Measurements from ENCODE around the gene PMEPA1.

Gene PMEPA1

GRCh38 chr20:57712851-57713504 lies 3.2 kb upstream of the PMEPA1 start:
- in situ Hi-C loops (cut with MboI; ENCODE audit: low sequenced_read_pairs) = no loop called here

DNA sequence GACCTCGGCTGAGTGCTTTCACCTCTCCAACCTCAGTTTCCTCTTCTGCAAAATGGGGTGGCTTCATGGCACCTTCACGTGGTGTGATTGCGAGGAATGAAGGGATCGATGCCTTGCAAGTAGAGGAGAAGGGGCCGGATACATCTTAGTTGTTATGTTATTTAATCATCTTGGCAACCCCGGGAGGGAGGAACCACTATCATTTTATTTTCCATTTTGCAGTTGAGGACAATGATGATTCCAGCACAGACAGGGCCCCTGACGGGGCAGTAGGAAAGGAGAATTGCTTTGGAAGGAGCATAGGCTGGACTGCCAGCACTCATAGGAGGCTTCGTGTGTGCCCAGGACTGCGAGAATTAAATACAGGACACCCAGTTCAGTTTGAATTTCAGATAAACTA lies 2.5 kb upstream of the PMEPA1 start:
- in situ Hi-C loops (cut with MboI; ENCODE audit: low sequenced_read_pairs) = no loop called here

DNA sequence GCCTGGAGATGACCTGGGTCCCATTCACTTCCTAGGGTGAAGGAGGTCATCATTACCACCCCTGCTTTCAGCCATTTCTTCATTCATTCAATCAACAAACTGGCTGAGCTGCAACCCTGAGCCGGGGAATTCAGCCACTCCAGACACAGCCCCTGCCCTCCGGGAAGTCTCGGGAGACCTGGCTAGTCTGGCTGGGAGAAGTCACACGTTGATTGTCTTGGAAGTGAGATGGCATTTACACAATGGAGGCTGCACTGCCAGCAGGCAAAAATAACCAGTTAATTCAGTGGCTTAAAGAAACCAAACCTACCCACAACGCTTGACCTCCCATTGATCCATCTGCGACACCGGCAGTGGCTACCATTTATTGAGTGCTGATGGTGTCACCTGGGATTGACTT lies 2.0 kb upstream of the PMEPA1 start:
- in situ Hi-C loops (cut with MboI; ENCODE audit: low sequenced_read_pairs) = no loop called here

- in situ Hi-C loops (cut with MboI; ENCODE audit: low sequenced_read_pairs) = no loop called here
Measured at GRCh38 chr20:57711311-57711712, 1.5 kb upstream of the PMEPA1 start.

- in situ Hi-C loops (cut with MboI; ENCODE audit: low sequenced_read_pairs) = no loop called here
Measured at GRCh38 chr20:57710841-57711240, 1.0 kb upstream of the PMEPA1 start.

DNA sequence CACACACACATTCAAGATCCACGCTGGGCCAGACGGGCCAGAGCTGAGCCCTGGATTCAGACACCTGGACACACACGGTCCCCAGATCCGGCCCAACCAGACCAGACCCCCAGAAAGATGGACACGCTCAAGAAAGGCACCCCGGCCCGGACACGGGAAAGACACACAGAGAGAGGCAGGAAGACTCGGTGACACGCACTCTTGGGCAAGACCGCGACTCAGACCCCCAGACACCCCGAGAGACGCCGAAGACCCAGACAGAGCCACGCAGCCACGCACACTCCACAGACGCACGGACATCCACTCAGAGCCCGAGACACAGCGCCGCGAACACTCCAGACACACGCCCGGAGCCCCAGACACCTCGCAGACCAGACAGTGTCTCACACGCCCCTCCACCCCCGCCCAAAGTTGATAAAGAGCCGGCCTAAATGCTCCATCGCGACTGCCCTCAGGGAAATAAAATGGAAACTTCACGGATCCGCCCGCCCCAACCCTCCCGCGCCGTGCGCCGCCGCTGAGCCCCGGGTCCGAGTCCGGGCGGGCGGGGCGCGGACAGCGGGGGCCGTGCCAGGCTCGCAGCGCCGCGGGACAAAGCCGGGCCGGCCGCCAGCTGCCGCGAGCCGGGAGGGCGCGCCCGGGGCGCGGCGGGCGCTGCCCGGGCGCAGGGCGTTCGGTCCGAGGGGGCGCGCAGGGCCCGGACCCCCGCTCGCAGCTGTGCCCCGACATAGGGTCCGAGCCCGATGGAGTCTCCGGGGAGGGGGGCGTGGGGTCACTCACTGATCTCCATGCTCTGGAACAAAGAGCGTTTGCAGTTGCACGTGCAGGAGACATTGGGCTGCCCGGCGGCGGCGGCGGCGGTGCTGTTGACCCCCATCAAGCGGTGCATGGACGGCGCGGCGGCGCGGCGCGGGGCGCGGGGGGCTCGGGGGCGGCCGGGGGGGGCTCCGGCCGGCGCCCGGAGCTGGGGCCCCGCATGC lies 831 bp downstream of the PMEPA1 start:
- in situ Hi-C loops (cut with MboI; ENCODE audit: low sequenced_read_pairs) = no loop called here

- in situ Hi-C loops (cut with MboI; ENCODE audit: low sequenced_read_pairs) = no loop called here
Measured at GRCh38 chr20:57707849-57708693, 1.7 kb downstream of the PMEPA1 start.

GRCh38 chr20:57707320-57707719 lies 2.5 kb downstream of the PMEPA1 start:
- in situ Hi-C loops (cut with MboI; ENCODE audit: low sequenced_read_pairs) = no loop called here

GRCh38 chr20:57705127-57705899 lies 4.5 kb downstream of the PMEPA1 start:
- in situ Hi-C loops (cut with MboI; ENCODE audit: low sequenced_read_pairs) = no loop called here

DNA sequence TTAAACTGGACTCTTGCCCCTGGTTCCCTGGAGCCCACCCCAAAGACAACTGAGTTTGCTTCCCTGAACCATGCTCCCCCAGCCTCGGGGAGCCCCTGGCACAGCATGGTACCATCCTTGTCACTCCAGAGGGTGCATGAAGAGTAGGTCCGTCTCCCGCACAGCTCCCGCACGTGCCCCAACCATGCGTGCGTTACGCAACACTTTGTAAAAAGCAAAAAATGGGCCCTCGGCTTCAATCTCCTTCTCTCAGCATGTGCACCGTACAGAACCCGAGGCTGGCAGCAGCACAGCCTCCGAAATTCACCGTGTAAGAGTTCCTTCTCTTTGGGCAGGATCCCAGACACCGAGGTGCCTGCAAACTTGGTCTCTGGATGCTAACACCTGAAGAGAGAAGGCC lies 5.6 kb downstream of the PMEPA1 start:
- in situ Hi-C loops (cut with MboI; ENCODE audit: low sequenced_read_pairs) = no loop called here

- in situ Hi-C loops (cut with MboI; ENCODE audit: low sequenced_read_pairs) = no loop called here
Measured at GRCh38 chr20:57703013-57703412, 6.8 kb downstream of the PMEPA1 start.

- in situ Hi-C loops (cut with MboI; ENCODE audit: low sequenced_read_pairs) = no loop called here
Measured at GRCh38 chr20:57702521-57702920, 7.3 kb downstream of the PMEPA1 start.

- in situ Hi-C loops (cut with MboI; ENCODE audit: low sequenced_read_pairs) = no loop called here
Measured at GRCh38 chr20:57702091-57702490, 7.7 kb downstream of the PMEPA1 start.

- in situ Hi-C loops (cut with MboI; ENCODE audit: low sequenced_read_pairs) = no loop called here
Measured at GRCh38 chr20:57701651-57702050, 8.2 kb downstream of the PMEPA1 start.

DNA sequence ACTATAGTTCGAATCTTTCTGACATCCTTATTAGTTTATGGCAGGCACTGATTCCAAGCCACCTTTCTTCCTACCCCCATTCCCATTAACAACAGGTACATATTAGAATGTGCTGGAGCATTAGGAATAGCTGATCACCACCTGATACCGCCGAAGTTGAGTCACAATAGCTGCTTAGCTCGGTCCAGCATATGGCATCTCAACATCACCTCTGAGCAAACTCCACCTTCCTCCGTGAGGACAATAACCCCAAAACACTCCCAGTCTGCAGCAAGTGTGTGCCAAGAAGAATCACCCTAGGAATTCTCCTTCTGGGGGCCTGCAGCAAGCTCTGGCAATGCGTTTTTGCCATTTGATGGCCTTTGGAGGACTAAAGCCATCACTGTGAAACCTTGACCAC lies 8.7 kb downstream of the PMEPA1 start:
- in situ Hi-C loops (cut with MboI; ENCODE audit: low sequenced_read_pairs) = no loop called here

DNA sequence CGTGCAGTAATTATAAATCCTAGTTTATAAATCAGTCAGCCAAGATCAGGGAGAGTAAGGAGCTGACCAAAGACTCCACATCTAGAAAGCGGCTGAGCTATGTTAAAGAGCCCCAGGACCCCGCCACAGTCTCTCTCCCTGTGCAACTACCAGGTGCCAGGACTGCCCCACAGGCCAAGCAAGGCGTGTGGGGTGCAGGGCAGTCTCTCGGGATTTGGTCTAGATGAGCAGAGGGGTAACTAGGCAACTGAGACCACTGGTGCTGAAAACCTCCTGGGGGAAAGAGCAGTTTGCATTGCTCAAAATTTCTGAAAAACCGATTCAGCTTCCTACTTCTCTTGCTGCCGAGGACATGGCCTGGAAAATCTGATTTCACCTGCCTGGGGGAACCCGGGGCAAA lies 10.4 kb downstream of the PMEPA1 start:
- in situ Hi-C loops (cut with MboI; ENCODE audit: low sequenced_read_pairs) = no loop called here

DNA sequence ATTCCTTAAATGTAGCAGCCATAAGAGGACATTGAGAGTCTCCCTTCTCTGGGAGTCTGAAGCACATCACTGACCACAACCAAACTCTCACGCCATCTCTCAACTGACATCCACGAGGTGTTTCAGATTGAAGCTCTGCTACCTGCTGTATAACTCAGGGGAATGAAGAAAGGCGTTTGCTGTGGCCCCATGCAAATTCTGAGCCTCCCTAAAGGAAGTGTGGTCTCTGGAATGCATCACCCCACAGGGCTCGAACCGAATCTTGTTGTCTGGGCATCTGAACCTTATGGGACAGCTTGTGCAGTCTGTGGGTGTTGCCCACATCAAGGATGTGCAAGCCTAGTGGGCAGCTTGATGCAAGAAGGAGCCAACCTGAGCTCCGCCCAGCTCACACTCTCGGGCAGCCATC lies 10.9 kb downstream of the PMEPA1 start:
- in situ Hi-C loops (cut with MboI; ENCODE audit: low sequenced_read_pairs) = no loop called here

- in situ Hi-C loops (cut with MboI; ENCODE audit: low sequenced_read_pairs) = no loop called here
Measured at GRCh38 chr20:57698116-57698866, 11.5 kb downstream of the PMEPA1 start.

- in situ Hi-C loops (cut with MboI; ENCODE audit: low sequenced_read_pairs) = no loop called here
Measured at GRCh38 chr20:57697543-57697942, 12.3 kb downstream of the PMEPA1 start.
